GM20431 (cell line): ENCODE results near the gene SCN8A.
"Not testable (repeated sequence)": the region's sequence is repeated elsewhere in the genome, so short reads cannot be mapped to it uniquely, and the experiment has no call there.

Experiments used
- in situ Hi-C: fragments of 300-500 bp; cut with MseI, MboI; formaldehyde crosslinking; loops from one replicate; pipeline ENCODE4 v1.15.0; 2020; ENCODE audit warnings: low sequenced_read_pairs; ENCODE audit not compliant: unreplicated experiment

SCN8A gene

DNA sequence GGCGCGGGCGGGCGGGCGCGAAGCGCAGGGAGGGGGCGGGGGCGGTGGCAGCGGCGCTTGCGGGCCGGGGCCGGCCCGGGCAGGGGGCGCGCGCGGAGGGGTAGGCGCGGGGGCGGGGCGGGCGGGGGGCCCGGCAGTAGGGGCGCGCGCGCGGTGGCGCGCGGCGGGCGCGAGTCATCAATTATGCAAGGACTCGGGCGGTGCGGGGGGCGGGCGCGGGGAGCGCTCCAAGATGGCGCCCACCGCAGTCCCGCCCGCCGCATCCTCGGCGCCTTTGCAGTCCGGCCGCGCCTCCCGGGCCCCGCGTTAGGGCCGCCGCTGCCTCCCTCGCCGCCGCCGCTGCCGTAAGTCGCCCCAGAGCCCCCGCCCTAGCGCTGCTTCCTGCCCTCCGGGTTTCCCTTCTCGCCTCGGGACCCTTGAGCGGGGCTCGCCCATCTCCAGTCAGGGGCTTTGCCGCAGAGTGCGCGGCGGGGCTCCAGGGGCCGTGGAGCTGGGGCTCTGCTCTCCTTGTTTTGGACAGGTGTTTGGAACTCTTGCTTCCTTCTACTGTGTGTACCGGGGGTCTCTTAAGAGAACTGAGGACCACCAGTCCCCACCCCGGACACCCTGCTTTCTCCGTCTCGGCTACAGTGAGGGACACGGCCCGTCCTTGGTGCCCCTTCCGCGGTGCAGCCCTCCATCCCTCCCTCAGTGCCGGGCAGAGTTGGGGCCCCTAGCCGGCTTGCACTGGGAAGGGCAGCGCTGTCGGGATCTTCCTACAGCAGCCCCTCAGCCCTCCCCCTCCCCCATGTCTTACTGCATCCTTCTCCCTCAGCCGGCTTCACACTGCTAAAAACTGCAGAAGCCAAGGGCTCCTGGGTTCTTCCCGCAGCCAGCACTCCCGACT is at the start of gene SCN8A:
Gene SCN8A, plus strand, starts transcription at position 218 of the 886 bp plus-strand sequence. CDS start 71,585 bp downstream, outside the sequence.
- in situ Hi-C loops = no loop called here

DNA sequence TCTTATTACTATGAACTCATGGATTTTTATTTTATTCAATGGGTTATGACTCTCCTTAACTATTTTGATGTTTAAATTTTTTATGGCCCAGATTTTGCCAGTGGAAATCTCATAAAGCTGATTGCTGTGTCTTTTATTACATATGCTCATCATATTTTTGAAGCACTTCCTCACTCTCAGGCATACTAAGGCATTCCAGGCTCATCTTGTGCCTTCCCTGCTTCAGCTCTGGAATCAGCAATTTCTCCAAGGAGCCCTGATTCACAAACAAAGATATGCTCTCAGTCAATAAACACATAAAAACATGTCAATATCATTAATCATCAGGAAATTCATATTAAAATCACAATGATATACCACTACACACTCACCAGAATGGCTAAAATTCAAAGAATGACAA is 44.9 kb upstream of the SCN8A start:
- in situ Hi-C loops = no loop called here

GRCh38 chr12:51547606-51548005 is 43.4 kb upstream of the SCN8A start:
- in situ Hi-C loops = no loop called here

DNA sequence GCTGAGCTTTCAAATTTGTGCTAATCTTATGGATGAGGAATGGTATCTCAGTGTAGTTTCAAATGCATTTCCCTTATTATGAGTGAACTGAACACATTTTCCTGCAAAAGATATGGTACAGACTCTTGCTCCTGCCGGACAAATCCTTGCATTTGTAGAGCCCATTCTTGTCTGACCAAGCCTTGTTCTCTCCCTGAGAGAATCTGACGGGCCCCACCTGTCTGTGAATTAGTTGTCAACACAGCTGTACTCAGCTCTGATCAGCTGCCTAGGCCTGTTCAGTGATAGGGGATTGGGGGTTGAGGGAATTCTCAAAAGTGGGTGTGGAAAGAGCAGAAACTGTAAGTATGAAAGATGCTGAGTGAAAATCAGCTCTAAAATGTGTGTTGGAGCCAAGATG is 42.8 kb upstream of the SCN8A start:
- in situ Hi-C loops = no loop called here

DNA sequence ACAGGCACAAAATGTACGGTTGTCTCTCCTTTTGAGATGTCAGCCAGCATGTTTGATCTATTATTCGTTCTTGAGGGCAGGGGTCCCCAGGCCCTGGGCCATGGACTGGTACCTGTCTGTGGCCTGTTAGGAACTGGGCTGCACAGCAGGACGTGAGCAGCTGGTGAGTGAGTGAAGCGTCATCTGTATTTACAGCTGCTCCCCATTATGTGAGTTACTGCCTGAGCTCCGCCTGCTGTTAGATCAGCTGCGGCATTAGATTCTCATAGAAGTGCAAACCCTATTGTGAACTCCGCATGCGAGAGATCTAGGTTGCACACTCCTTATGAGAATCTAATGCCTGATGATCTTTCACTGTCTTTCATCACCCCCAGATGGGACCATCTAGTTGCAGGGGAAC is 41.4 kb upstream of the SCN8A start:
- in situ Hi-C loops = no loop called here

DNA sequence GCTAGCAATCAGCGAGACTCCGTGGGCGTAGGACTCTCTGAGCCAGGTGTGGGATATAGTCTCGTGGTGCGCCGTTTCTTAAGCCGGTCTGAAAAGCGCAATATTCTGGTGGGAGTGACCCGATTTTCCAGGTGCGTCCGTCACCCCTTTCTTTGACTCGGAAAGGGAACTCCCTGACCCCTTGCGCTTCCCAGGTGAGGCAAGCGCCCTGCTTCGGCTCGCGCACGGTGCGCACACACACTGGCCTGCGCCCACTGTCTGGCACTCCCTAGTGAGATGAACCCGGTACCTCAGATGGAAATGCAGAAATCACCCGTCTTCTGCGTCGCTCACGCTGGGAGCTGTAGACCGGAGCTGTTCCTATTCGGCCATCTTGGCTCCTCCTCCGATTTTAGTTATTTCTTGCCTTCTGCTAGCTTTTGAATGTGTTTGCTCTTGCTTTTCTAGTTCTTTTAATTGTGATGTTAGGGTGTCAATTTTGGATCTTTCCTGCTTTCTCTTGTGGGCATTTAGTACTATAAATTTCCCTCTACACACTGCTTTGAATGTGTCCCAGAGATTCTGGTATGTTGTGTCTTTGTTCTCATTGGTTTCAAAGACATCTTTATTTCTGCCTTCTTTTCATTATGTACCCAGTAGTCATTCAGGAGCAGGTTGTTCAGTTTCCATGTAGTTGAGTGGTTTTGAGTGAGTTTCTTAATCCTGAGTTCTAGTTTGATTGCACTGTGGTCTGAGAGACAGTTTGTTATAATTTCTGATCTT is 22.6 kb upstream of the SCN8A start:
- in situ Hi-C loops = not testable (repeated sequence)

DNA sequence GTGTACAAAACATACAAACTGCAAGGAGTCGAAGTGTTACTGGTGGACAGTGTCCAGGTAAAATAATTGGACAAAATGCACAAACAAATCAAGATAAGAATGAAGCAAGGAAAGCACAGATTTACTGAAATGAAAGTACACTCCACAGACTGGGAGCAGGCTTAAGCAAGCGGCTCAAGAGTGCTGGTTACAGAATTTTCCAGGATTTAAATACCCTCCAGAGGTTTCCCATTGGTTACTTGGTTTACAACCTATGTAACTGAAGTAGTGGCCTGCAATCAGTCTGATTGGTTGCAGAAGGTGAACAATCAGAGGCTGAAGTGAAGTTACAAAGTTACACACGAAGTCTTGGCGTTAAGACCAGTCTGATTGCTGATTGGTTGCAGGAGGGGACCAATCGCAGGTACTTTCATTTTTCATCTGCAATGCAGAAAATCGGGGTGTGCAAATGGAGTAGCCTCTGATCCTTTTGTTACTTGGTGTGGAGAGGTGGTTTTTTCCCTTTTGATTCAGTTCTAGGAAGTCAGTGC is 11.6 kb upstream of the SCN8A start:
- in situ Hi-C loops = no loop called here

GRCh38 chr12:51589060-51589459 is 2.0 kb upstream of the SCN8A start:
- in situ Hi-C loops = no loop called here

DNA sequence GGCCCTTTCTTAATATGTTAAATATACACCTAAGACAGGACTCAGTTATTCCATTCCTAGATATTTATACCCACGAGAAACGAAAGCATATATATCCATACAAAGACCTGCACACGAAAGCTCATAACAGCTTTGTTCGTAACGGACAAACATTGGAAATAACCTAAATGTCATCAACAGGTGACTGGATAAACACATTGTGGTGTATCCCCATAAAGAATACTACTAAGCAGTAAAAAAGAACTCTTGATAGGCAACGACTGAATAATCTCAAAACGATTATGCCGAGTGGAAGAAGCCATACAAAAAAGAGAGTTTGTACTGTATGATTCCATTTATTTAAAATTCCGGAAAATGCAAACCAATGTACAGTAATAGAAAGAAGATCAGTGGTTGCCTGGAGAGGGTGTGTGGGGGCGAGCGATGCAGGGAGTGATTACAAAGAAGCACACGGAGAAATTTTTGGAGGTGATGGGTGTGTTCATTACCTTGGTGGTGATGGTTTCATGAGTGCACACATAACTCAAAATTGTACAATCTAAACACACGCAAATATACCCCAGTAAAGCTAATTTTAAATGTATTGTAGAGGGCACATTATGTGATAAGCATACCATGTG is 1.4 kb upstream of the SCN8A start:
- in situ Hi-C loops = no loop called here

DNA sequence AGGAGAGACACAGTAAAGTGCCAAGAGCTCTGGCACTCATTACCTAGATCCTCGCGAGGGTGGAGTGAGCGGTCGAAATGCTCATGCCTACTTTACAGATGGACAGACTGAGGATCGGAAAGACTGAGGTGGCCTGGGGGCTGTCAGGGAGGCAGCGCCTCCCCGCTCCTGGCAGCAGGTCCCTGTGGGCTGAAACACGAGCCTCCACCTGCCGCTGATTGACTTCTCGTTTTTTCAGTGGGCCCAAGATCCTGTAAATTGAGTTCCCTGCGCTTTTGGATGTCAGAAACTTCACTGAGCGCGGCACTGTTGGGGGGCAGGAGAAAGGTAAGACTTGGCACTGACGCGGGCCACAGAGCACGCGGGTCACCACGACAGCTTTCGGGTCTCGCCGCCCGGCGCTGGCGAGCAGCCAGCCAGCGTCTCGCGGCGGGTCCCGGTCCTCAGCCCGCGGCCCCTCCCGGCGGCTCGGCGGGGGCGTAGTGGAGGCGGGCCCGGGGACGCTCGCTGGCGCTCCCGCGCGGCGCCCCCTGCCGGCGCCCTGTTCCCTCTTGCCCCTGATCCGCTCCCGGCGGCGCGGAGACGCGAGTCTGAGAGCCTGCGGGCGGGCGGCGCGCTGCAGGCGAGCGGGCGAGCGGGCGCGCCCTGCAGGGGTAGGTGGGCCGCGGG is 552 bp upstream of the SCN8A start:
- in situ Hi-C loops = no loop called here

DNA sequence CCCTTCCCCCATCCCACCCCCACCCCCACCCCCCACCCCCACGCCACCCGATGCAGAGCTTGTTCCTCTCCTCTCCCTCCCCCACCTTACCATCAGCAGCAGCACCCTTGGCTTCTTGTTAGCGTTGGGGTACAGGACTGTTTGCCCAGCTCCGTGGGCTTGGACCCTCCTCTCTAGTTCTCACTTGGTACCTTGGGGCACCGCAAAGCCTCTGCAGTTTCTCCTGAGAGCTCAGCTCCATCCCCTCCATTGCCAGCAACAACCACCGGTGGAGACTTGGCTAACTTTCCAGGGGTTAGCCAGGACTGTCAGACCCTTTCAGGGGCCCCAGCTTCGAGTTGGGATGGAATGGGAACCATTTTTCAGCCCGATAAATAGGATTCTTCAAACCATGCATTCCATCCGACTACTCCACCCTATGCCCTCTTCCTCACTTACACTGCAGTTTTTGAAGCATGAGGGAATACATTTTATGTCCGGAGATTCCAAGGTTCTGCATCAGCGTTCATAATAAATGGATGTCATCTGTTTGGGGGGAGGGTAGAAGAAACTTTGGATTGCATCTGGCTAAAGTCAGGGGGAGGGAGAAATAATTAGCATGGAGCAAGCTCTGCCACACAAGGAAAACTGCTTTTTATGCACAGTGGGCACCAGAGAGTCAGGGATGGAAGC is 1.1 kb downstream of the SCN8A start:
- in situ Hi-C loops = no loop called here

- in situ Hi-C loops = no loop called here
These were observed 2.0 kb downstream of the SCN8A start for GRCh38 chr12:51593021-51593420.

- in situ Hi-C loops = no loop called here
These were observed 2.5 kb downstream of the SCN8A start for GRCh38 chr12:51593539-51593938.

GRCh38 chr12:51598156-51598555 is 7.1 kb downstream of the SCN8A start:
- in situ Hi-C loops = no loop called here

DNA sequence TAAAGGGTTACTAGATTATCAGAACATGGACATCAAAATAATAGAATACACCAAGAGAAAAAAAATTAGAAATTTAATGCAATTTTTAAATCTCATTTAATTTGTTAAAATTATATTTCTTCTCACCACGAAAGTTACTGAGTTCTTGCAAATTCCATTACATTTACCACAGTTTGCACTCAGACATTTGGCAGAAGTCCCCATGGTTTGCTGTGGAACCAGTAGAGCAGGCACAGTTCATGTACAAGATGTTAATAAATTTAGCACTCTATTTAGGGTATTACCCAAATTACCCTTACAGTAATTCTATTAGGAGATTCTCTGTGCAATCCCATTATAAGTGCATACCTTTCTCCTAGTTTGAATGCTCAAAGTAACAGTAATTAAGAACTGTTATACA is 9.7 kb downstream of the SCN8A start:
- in situ Hi-C loops = no loop called here

- in situ Hi-C loops = no loop called here
These were observed 10.2 kb downstream of the SCN8A start for GRCh38 chr12:51601241-51601640.

DNA sequence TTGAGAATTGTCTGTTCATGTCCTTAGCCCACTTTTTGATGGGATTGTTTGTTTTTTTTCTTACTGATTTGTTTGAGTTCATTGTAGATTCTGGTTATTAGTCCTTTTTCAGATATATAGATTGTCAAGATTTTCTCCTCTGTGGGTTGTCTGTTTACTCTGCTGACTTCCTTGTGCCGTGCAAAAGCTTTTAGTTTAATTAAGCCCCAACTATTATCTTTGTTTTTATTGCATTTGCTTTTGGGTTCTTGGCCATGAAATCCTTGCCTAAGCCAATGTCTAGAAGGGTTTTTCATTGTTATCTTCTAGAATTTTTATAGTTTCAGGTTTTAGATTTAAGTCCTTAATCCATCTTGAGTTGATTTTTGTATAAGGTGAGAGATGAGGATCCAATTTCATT is 14.9 kb downstream of the SCN8A start:
- in situ Hi-C loops = not testable (repeated sequence)

- in situ Hi-C loops = not testable (repeated sequence)
These were observed 16.2 kb downstream of the SCN8A start for GRCh38 chr12:51607197-51607596.

GRCh38 chr12:51620448-51620847 is 29.4 kb downstream of the SCN8A start:
- in situ Hi-C loops = no loop called here
